HG02970 (cell line): ENCODE data around the gene ERLEC1.
"Not testable (repeated sequence)": the region's sequence is repeated elsewhere in the genome, so short reads cannot be mapped to it uniquely, and the experiment has no call there.

Experiments used
- ATAC-seq: cut with Tn5 transposase; IDR thresholded peaks from one replicate; pipeline ENCODE4 v1.9.1; 2021; ENCODE audit warnings: mild to moderate bottlenecking, moderate library complexity, moderate number of reproducible peaks; ENCODE audit not compliant: unreplicated experiment, low FRiP score

The ERLEC1 gene

GRCh38 chr2:53828331-53828730, 41.5 kb downstream of the ERLEC1 start:
- ATAC-seq: no peak

GRCh38 chr2:53829273-53829979, 42.6 kb downstream of the ERLEC1 start:
- ATAC-seq: no peak

- ATAC-seq: not testable (repeated sequence)
Measured at GRCh38 chr2:53829980-53830290, 43.1 kb downstream of the ERLEC1 start.

GRCh38 chr2:53840580-53840979, 53.7 kb downstream of the ERLEC1 start:
- no peak for ATAC-seq

- ATAC-seq: not testable (repeated sequence)
Measured at GRCh38 chr2:53841651-53842050, 54.8 kb downstream of the ERLEC1 start.

- no peak for ATAC-seq
Measured at GRCh38 chr2:53842891-53843290, 56.0 kb downstream of the ERLEC1 start.

- ATAC-seq: no peak
Measured at GRCh38 chr2:53843595-53843994, 56.8 kb downstream of the ERLEC1 start.

- no peak for ATAC-seq
Measured at GRCh38 chr2:53848062-53848461, 61.2 kb downstream of the ERLEC1 start.

- ATAC-seq: not testable (repeated sequence)
Measured at GRCh38 chr2:53851052-53851757, 64.4 kb downstream of the ERLEC1 start.

GRCh38 chr2:53852532-53852931, 65.7 kb downstream of the ERLEC1 start:
- ATAC-seq: no peak

GRCh38 chr2:53854678-53855077, 67.8 kb downstream of the ERLEC1 start:
- no peak for ATAC-seq

GRCh38 chr2:53856272-53856671, 69.4 kb downstream of the ERLEC1 start:
- no peak for ATAC-seq

- ATAC-seq: no peak
Measured at GRCh38 chr2:53859206-53860181, 72.7 kb downstream of the ERLEC1 start, which contains the start of gene GPR75. GPR75 (minus strand) TSS chr2:53859967; CDS start chr2:53854756, 5,211 bp downstream.

- ATAC-seq: no peak
Measured at GRCh38 chr2:53861824-53862223, 75.0 kb downstream of the ERLEC1 start.

- no peak for ATAC-seq
Measured at GRCh38 chr2:53863538-53864227, 76.8 kb downstream of the ERLEC1 start.

GRCh38 chr2:53865264-53865663, 78.4 kb downstream of the ERLEC1 start:
- no peak for ATAC-seq

GRCh38 chr2:53865962-53866361, 79.1 kb downstream of the ERLEC1 start:
- no peak for ATAC-seq

GRCh38 chr2:53867169-53867568, 80.3 kb downstream of the ERLEC1 start:
- ATAC-seq: no peak

- ATAC-seq: no peak
Measured at GRCh38 chr2:53867773-53868172, 80.9 kb downstream of the ERLEC1 start.
